GM03348 (cell line): ENCODE data around the gene CLP1.
"Not testable (repeated sequence)": the region's sequence is repeated elsewhere in the genome, so short reads cannot be mapped to it uniquely, and the experiment has no call there.

Experiments used
- DNase-seq: peaks from one replicate; pipeline ENCODE4 v3.0.0; 2012; ENCODE audit warnings: low spot score

CLP1 gene

DNA sequence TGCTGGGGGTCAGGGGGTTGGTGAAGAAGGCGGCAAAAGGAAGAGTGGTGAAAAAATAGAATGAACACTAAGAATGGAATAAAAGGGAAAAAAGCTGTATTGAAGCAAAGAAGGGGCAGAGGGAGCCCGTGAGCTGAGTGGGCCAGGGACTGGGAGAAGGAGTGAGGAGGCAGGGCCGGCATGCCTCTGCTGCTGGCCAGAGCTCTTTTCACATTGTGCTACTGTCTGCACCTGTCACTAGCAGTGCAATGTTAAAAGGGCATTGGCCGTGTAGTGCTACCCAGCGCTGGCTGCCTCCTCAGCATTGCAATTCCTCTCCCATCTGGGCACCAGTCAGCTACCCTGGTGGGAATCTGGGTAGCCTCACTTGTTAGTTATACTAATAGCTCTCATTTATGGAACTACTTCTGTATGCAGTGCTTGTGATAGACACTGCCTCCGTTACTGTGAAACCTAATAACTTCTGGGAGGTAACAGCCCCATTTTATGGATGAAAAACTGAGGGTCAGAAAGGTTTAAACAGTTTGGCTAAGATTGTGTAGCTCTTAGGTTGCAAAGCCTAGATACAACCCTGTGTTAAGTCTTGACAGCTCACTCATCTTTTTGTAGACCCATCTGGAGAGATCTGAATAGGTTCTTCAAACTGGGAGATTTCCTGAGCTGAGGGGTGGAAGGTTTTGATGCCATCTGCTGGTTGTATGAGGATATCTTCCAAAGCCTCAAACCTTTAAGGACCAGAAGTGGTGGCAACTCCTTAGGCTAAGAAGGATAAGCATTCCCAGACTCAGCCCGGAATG, 16.4 kb upstream of the CLP1 start:
- DNase-seq: peak; percentile 77

DNA sequence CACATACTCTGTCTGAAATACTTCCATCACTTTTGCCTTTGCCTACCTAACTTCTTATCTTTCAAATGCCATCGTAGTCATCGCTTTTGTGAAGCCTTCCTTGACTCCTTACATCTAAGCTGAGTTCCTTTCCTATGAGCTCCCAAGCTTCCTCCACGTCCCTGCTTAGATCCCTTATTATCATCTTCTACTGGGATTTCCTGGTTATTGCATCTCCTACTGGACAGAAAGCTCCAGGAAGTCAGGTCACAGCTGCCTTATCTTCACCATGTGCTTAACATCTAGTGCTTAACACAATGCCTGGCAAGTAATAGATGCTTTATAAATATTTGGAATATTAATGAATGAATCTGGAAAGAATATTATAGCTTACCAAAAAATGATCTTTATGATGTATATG, 13.8 kb upstream of the CLP1 start:
- DNase-seq: no peak

DNA sequence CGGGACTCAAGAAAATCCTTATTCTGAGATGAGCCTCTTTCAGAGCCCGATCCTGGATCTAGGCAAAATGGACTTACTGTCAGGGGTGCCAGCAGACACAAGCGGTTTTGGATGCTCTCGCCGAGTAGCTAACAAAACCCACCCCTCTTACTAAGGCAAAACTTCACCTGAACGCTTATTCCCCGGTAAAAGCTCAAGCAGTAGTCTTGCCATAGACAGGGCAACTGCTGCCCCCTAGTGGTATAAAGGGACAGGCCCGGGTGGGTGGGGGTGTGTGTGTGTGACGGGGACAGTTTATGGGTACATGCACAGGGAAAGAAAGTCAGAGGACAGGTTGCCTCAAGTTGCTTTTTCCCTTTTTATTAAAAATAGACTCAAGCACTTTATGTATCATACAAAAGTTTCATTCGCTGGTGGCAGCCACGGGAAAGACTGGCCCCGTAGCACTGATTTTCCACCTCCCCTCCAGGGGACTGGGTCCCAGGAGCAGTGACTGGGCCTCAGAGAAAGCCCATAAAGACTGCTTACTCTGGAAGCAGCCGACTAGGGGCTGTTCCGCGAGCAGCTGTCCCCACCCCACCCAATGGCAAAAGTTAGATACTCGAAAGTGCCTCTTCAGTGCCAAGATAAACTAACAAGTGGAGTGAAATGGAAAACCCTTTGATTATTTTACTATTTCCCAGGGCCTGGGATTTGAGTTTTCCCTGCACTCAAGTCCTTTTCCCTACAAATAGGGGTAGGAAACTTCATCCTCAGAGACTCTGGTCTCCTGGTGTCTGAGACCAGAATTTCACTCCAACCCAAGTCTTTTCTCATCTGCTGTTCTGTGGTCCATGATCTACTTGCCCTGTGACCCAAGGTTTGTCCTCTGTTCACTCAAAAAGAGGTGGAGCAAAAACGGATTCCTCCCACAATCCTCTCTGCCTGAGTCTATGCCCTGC, 12.5 kb upstream of the CLP1 start:
- peak; percentile 85 for DNase-seq

DNA sequence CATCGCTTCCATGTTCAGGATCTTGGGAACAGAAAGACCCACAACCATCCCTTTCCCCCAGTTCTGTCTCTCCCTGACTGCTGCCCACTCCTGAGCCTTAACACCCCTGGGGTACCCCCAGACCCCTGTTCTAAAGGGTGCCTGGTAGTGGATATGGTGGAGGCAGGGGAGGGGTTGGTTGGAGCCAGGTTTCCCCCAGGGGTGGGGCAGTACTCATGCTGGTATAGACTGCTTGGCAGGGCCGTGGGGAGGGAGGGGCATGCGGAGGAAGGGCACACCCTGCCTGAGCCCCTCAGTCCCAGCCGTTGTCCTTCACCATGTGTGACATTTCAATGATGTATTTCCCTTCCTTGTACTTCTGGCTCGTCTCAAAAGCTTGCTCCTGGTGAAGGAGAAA, 11.9 kb upstream of the CLP1 start:
- no peak for DNase-seq

DNA sequence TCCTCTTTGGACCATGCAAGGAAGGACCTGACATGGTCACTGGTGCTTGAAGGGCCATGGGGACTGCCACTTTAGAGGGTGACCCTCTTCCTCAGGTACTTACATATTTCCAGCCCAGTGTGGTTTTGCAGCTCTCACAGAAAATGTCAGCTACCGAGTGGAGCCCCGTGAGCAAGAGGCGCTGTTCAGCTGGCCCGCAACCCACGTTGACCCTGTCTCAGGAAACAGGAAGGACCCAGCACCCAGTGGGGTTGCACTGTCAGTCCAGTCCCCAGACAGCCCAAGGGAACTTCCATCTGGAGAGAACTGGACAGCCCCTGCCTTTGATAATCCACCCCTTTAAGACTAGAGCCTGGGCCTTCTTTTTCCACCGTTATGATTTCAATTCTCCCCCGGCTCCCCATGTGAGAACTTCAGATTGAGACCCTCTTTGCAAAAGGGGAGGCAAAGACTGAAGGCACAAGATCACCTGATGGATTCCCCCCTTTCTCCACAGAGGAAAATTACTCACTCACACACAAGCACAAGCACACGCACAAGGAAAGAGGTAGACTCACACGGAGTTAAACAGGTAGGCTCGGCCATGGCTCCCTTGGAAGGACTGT, 11.3 kb upstream of the CLP1 start:
- no peak for DNase-seq

DNA sequence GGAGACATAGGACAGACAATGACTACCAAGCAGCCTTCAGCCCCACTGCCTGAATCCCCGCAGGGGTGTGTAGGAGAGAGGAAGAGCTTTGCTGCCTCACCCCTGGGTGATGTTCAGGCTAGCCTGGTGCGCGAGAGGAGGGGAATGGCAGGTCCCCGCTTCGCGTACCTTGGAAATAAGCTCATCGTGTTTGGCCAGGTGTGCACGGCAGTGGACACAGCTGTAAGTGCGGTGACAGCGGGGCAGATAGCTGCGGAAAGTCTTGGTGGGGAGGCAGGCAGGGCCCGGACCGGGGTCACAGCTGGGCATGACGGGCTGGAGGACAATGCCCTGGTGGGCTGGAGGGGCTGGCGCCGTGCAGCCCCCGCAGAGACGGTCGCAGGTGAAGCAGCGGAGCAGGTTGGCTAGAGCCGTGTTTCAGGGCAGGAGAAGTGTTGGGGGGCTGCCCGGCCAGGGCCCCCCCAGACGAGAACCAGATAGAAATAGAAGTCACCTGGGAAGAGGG, 10.7 kb upstream of the CLP1 start:
- DNase-seq: no peak

DNA sequence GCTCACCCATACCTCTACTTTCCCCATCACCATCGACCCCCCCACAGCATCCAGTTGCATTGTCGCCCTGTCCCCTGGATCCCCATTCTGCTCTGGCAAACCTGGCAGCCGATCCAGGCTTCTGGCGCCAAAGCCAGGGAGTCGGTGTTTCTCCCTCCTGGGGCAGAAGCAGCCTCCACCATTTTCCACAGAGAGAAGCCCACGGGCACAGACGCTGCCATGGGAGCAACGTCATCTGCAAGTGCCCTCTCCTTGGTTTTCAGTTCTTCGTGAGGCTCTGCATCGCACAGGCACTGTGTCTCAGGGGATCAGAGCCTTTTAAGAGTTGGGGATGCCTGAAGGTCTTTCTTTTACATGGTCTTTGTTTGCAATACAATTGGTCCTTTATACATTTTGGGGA, 10.2 kb upstream of the CLP1 start:
- DNase-seq: no peak

DNA sequence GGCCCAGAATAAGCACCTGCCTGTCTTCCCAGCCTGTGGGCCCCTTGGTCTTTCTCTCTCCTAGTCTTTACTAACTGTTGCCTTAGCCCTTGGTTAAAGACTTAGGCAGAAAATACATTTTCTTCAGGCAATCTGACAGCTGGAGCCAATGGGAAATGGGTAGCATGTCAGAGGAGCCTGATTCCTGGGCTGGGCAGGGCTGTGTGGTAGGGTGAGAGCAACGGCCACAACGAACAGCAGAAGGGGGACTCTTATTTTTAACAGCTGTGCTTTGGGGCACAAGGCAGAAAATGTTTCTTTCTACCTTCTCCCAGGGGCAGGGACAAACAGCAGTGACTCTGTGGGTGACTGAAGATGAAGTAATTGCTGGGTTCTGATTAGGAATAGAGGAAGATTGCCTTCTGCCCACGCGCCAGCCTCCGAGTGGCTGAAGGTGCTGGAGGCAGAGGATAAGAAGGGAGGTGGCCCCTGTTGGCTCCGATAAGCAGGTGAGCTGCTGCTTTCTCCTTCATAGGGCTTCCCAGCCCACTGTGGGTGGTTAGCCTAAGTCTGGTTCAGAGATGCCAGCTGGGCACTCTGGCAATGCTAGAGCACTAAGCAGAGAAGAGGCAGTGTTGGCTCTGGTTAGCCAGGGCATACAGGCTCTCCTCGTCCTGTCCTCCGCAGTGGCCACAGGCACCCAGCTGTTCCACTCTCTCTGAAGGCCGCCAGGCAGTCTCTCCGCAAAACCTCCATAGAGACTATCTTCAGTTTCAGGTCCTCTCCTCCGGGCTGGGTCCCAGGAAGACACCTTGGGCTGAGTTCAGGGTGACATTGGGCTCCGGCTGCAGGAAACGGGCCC, 9.4 kb upstream of the CLP1 start:
- DNase-seq: peak; percentile 16

DNA sequence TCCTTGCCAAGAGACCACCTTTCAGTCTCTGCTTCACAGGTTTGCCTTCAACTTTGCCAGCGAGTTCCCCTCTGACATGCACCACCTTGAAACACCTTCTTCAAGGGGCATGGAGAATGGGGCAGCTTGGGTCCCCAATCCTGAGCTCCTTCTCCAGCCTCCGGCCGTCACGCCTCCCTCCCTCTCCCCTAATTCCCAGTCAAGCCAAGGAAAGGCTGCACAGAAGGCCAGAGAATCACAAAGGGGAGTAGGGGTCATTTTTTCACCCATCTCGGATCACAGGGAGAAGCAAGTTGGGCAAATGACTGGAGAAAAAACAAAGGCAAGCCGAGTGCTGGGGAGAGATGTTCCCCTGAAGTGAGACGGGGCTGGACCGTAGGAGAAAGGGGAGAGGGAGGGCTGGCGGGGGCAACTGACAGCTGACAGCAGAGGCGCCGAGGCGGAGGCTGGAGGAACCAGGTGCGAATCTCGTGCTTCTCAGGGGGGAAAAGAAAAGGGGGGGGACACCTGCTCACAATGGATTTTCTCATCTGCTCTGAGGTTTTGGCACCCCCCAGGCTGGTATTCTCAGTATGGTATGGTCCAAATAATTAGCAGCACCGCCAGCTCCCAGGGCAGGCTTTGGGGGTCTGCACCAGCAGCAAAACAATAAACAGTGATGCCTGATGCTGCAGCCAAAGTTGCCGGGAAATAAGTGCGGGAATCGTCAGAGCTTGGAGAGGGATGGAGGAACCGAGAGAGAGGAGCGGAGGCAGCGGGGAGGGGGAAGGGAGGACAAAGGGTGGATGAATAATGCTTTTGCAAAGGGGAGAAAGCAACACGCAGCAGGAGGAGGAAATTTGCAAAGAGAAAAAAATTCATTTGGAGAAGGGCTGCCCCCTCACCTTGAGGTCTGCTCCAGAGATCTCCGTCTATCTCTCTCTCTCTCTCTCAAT, 8.5 kb upstream of the CLP1 start:
- peak; percentile 45 for DNase-seq

DNA sequence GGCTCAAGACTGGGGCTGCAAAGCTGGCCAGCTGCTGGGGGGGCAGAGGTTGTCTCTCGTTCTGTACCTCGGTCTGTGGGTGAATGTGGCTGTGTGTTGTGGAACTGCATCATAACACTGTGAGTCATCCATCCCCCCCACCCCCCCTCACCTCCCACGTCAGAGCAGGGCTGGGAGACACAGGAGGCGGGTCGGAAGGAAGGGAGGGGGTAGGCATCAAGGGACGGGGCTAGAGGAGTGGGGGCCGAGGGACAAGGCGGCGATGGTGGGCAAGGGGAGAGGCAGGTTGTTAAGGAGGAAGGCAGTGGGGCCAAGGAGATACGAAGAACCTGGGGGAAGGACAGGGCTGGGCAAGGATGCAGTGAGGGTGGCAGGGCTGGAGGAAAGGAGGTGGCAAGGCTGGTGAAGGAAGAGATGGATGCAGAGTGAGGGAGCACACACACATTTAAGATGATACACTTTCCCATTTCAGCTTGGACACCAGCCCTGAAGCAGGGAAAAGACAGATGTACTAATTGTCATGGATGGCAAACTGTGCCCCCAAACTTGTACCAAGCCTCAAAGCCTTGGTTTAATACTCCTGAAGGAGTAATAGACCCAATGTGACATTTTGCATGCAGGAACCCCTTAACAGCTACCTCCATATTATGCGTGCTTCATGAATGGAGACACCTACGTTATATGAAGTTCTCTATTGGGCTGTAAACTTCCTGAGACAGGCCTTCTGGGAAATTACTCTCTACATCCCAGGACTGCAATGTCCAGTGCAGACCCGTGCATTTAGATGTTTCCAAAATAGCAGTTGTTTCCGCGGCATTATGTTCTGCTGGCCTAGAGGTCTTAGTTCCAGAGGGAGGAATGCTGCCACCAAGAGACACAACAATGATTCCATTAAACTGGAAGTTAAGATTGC, 7.5 kb upstream of the CLP1 start, which contains the start of gene YPEL4:
Gene YPEL4 (minus strand): TSS at position 87 of the 913 bp plus-strand sequence. CDS start 2,805 bp downstream, outside the sequence.
- peak; percentile 90 for DNase-seq

DNA sequence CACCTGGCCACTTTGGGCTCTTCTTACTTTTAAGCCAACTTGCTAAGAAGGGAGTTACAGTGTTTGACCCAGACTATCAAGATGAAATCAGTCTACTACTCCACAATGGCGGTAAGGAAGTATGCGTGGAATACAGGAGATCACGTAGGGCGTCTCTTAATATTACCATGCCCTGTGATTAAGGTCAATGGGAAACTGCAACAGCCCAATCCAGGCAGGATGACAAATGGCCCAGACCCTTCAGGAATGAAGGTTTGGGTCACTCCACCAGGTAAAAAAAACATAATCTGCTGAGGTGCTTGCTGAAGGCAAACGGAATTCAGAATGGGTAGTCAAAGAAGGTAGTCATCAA, 6.8 kb upstream of the CLP1 start:
- DNase-seq: no peak

DNA sequence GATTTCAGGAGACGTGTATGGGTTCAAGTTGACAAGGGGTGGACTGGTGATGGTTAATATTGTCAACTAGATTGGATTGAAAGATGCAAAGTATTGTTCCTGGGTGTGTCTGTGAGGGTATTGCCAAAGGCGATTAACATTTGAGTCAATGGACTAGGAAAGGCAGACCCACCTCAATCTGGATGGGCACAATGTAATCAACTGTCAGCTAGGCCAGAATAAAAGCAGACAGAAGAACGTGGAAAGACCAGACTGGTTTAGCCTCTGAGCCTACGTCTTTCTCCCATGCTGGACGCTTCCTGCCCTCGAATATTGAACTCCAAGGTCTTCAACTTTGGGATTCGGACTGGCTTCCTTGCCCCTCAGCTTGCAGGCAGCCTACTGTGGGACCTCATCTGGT, 6.2 kb upstream of the CLP1 start:
- DNase-seq: no peak

DNA sequence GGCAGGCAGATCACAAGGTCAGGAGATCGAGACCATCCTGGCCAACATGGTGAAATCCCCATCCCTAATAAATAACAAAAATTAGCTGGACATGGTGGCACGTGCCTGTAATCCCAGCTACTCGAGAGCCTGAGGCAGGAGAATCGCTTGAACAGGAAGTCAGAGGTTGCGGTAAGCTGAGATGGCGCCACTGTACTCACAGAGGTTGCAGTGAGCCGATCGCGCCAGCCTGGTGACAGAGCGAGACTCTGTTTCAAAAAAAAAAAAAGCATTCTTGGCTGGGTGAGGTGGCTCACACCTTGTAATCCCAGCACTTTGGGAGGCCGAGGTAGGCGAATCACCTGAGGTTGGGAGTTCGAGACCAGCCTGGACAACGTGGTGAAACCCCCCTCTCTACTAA, 5.3 kb upstream of the CLP1 start:
- DNase-seq: not testable (repeated sequence)

DNA sequence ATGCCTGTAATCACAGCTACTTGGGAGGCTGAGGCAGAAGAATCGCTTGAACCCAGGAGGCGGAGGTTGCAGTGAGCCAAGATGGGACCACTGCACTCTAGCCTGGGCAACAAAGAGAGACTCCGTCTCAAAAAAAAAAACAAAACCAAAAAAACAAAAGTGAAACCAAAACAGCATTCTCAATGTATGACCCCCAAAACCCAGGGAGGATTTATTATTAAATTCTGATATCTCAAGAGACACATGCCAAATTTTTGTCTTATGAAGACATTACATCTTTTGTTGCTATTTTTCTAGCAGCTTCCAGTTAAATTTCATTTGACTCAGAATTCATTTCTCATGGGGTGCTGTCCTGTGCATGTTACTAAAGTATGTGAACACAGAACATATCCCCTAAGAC, 4.9 kb upstream of the CLP1 start:
- DNase-seq: no peak

DNA sequence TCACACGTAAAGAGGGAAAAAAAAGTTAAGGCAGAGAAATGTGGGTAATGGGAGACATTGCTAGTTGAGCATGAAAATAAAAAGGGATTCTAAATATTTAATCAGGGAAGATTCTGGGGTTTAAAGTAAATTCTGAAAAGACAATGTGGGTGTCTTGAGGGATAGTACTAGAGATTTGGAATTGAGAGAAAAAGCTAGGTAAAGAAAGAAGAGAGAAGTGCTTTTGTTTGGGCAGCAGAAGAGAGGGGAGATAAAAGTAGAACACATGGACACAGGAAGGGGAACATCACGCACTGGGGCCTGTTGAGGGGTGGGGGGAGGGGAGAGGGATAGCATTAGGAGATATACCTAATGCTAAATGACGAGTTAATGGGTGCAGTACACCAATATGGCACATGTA, 4.4 kb upstream of the CLP1 start:
- DNase-seq: no peak

DNA sequence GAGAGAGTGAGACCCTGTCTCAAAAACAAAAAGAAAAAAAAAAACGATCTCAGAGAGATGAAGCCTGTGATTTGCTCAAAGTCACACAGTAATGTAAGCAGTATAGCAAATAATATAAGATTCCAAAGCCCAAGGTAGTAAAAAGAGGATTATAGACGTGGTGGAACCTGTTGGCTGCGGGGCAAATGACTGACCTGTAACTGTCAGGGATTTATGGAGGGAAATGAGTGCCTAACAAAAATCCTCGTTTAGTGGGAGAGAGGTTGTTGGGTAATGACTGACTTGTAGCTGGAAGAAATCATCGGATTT, 723 bp upstream of the CLP1 start:
- no peak for DNase-seq

DNA sequence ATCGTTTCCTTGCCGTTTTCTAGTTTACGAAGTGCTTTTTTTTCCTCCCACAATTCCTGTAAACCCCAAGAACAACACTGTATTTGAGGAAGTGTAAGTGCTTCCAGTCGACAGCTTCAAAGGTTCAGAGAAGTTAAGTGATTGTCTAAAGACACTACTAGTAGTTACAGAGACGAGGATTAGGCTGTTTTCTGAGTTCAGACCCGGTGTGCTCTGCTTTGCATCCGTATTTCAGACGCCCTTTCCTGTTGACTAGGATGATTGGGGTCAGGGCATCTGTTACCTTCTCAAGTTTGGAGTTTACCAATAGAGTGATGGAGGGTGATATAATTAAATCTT, 430 bp downstream of the CLP1 start:
- DNase-seq: no peak

DNA sequence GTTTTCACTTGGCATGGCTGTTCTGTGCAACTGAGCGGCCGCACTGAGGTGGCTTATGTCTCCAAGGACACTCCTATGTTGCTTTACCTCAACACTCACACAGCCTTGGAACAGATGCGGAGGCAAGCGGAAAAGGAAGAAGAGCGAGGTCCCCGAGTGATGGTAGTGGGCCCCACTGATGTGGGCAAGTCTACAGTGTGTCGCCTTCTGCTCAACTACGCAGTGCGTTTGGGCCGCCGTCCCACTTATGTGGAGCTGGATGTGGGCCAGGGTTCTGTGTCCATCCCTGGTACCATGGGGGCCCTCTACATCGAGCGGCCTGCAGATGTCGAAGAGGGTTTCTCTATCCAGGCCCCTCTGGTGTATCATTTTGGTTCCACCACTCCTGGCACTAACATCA, 2.1 kb downstream of the CLP1 start:
- no peak for DNase-seq

DNA sequence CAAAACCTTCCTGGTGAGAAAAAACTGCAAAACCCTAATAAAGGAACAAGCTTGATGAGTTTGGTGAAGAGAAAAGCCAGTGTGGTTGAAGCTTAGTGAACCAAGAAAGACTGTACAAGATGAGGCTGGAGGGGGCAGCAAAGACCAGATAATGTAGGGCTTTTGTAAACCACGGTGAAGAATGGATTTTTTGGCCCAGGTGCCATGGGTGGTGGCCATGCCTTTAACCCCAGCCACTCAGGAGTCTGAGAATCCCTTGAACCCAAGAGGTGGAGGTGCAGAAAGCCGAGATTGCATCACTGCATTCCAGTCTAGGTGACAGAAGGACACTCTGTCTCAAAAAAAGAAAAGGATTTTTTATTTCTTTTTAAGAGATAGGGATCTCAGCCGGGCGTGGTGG, 5.3 kb downstream of the CLP1 start:
- no peak for DNase-seq

DNA sequence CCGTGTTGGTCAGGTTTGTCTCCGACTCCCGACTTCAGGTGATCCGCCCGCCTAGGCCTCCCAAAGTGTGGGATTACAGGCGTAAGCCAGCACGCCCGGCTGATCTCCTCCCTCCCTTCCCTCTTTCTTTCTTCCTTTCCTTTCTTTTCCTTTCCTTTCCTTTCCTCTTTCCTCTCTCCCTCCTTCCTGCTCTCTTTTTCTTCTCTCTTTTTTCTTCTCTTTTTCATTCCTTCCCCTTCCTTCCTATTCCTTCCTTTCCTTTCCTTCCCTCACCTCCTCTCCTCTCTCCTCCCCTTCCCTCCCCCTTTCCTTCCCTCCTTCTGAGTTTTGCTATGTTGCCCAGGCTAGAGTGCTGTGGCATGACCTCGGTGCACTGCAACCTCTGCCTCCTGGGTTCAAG, 6.4 kb downstream of the CLP1 start:
- DNase-seq: no peak
